ENCODE measurements around the gene MDK. TPM values are rescaled to one million over a fixed set of nuclear protein-coding genes. Genes with fewer than 3 reads are reported as not detected.
A peak's percentile ranks its signal among the peaks of the same experiment; 100 is the strongest.

The MDK gene
- total and polyA plus RNA-seq, 2 of the 13 experiments (the other 11 are each of a cell fraction or from before 2014, with no cell fraction given): 312 to 407 TPM

DNA sequence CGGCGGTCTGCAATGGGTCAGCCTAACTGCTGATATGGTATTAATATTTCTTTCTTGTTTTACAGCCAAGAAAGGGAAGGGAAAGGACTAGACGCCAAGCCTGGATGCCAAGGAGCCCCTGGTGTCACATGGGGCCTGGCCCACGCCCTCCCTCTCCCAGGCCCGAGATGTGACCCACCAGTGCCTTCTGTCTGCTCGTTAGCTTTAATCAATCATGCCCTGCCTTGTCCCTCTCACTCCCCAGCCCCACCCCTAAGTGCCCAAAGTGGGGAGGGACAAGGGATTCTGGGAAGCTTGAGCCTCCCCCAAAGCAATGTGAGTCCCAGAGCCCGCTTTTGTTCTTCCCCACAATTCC, 1.9 kb downstream of the MDK start:
- 86% methylated on average over 7 of the region's 7 CpGs for WGBS (ENCODE audit: low lambda C conversion rate)
- Histone ChIP-seq H2AFZ (ENCODE audit: low read length) (no peak overlapping the region), H3K4me3 (replicated peaks in 1 of 3; ENCODE audit: insufficient read depth in 1 of 3, low read depth in 2 of 3, low read length in 3 of 3) (no peak overlapping the region), H3K9me3 (ENCODE audit: low read length) (no peaks in the 10 kb centered on the region), H3K36me3 (replicated peaks in 1 of 2; ENCODE audit: control insufficient read depth in 1 of 2, insufficient read depth in 2 of 2, low read length in 2 of 2) (0 out of 5 replicates have a peak, but pooled peaks cover 0 to 1% of the 10 kb centered on the region in 2 experiments), H3K4me1 (ENCODE audit: insufficient read depth, low read length) (peaks cover 51% of the 10 kb centered on the region), H3K79me2 (ENCODE audit: insufficient read depth, low read length) (peaks cover 4% of the 10 kb centered on the region), H4K20me1 (ENCODE audit: insufficient read depth, low read length) (peaks cover 8% of the 10 kb centered on the region), H3K27me3 (ENCODE audit: control insufficient read depth in 1 of 2, insufficient read depth in 2 of 2, low read length in 2 of 2) (peaks cover 0 to 11% of the 10 kb centered on the region in 2 experiments; a peak in 3 of 5 replicates), H3K4me2 (ENCODE audit: low read depth, low read length) (no peak overlapping the region), H3K9ac (ENCODE audit: insufficient read depth, low read depth, low read length) (no peak overlapping the region), H3K27ac (ENCODE audit: extremely low read length, insufficient read depth, low read length) (no peak overlapping the region)
- ATAC-seq (no peak), FAIRE-seq (no peak), DNase-seq (ENCODE audit: low spot score) (no peak)
- in situ Hi-C loops (cut with HindIII; ENCODE audit: extremely low pct_ligation_motif_present, low pct_unique_long_range_greater_than_20kb) (no loop called here), intact Hi-C loops (cut with micrococcal nuclease; ENCODE audit: unreplicated experiment) (no loop called here)
- BruUV-seq (replicated peaks): no TSS peak
- ChIA-PET CTCF (ENCODE audit: low intra/inter-chr PET ratio, low total read pairs) (no interaction called here), POLR2A (interaction anchor here (0.6 to 1.2 kb wide), 4 partner anchors 9 to 171 kb away, joined by 3 to 9 read pairs (median 4); partner anchors contain the start of gene CHRM4)
- TF ChIP-seq, protein P1, sequence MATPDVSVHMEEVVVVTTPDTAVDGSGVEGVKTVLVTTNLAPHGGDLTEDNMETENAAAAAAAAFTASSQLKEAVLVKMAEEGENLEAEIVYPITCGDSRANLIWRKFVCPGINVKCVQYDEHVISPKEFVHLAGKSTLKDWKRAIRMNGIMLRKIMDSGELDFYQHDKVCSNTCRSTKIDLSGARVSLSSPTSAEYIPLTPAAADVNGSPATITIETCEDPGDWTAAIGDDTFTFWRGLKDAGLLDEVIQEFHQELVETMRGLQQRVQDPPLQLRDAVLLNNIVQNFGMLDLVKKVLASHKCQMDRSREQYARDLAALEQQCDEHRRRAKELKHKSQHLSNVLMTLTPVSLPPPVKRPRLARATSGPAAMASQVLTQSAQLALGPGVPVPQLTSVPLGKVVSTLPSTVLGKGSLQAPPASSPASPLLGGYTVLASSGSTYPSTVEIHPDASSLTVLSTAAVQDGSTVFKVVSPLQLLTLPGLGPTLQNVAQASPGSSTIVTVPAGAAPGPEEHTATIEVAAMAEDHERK (CRISPR knock-in tag; IDR thresholded peaks at IDR 0.05; ENCODE audit: low read depth): no peak
- TF ChIP-seq GPN1 (CRISPR knock-in tag; IDR thresholded peaks at IDR 0.05; ENCODE audit: borderline replicate concordance) (no peak), NKX3-1 (CRISPR knock-in tag; IDR thresholded peaks at IDR 0.05) (no peak), YEATS2 (CRISPR knock-in tag; IDR thresholded peaks at IDR 0.05; ENCODE audit: borderline replicate concordance) (0 out of 2 replicates have a peak, but pooled peaks have one; percentile 1), ZNF782 (CRISPR knock-in tag; IDR thresholded peaks at IDR 0.05; ENCODE audit: borderline replicate concordance) (no peak), WIZ (CRISPR knock-in tag; IDR thresholded peaks at IDR 0.05) (no peak)
- TF ChIP-seq, protein P2, sequence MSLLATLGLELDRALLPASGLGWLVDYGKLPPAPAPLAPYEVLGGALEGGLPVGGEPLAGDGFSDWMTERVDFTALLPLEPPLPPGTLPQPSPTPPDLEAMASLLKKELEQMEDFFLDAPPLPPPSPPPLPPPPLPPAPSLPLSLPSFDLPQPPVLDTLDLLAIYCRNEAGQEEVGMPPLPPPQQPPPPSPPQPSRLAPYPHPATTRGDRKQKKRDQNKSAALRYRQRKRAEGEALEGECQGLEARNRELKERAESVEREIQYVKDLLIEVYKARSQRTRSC (CRISPR knock-in tag; IDR thresholded peaks at IDR 0.05; ENCODE audit: low read depth): no peak

Data from HepG2 (cell line).